HG02884 (cell line): ENCODE measurements around the gene GUCA2B.

ENCODE experiments used
- ATAC-seq: cut with Tn5 transposase; IDR thresholded peaks from one replicate; pipeline ENCODE4 v1.9.1; 2021; ENCODE audit warnings: mild to moderate bottlenecking, moderate library complexity; ENCODE audit not compliant: unreplicated experiment

The GUCA2B gene

GRCh38 chr1:42152907-42153600 lies at the start of gene GUCA2B:
Gene GUCA2B (plus strand): TSS chr1:42153410. CDS start chr1:42153451, 41 bp downstream.
- no peak for ATAC-seq

GRCh38 chr1:42105025-42105424 lies 48.2 kb upstream of the GUCA2B start:
- no peak for ATAC-seq

GRCh38 chr1:42108309-42108708 lies 44.9 kb upstream of the GUCA2B start:
- ATAC-seq: no peak

GRCh38 chr1:42109600-42109999 lies 43.6 kb upstream of the GUCA2B start:
- no peak for ATAC-seq

- ATAC-seq: no peak
These were observed 39.0 kb upstream of the GUCA2B start for GRCh38 chr1:42114229-42114628.

- ATAC-seq: no peak
These were observed 36.0 kb upstream of the GUCA2B start for GRCh38 chr1:42117214-42117613.

- ATAC-seq: no peak
These were observed 35.1 kb upstream of the GUCA2B start for GRCh38 chr1:42118125-42118524.

GRCh38 chr1:42122408-42122807 lies 30.8 kb upstream of the GUCA2B start:
- no peak for ATAC-seq

DNA sequence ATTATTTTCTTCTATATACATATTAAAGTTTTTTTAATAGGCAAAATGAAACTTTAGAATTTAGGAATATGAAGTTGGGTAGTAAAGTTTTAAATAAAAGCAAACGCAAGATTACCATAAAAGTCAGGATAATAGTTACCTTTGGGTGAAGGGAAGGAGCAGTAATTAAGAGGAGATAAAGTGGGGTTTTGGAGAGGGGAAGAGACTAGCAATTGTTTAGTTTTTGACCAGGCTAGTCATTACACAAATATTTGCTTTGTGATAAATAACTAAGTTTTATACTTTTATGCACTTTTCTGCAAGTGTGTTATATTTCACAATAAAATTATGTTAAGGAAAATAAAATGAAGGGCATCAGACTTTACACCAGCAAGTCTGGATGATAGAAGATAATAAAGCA lies 27.7 kb upstream of the GUCA2B start:
- ATAC-seq: no peak

GRCh38 chr1:42127767-42128166 lies 25.4 kb upstream of the GUCA2B start:
- ATAC-seq: no peak

DNA sequence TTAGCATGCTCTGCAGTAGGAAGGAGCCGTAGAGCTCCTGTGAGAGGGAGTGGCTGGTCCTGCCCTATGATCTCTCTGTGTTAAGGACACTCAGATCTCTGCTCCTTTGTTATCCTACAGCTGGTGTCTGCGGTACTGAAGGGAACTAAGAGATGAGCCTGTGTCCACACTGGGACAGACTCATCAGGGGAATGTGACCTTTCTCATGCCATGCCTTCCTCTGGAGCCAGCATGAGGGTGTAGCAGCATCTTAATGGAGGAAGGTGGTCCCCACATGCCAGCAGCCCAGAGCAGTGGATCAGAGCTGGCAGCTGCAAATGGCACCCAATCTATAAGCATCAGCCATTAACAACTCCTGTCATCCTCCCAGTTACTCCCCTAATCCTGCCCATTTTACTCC lies 24.7 kb upstream of the GUCA2B start:
- no peak for ATAC-seq

DNA sequence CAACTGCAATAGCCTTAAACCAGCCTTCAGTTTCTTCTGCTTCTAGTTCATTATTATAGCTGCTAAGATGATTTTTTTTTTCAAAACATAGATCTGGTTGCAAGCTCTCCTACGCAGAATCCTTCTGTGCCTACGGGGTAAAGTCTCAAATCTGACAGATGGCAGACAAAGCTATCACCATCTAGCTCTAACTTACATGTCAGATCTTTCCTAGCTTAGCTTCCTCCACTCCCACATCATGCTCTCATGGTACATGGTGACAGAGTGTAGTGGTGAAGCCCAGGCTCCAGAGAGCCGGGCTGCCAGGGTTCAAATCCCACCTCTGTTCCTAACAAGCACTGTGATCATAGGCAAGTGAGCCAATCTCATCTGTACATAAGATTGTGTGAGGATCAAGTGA lies 24.2 kb upstream of the GUCA2B start:
- no peak for ATAC-seq

- no peak for ATAC-seq
These were observed 23.0 kb upstream of the GUCA2B start for GRCh38 chr1:42130061-42130660.

DNA sequence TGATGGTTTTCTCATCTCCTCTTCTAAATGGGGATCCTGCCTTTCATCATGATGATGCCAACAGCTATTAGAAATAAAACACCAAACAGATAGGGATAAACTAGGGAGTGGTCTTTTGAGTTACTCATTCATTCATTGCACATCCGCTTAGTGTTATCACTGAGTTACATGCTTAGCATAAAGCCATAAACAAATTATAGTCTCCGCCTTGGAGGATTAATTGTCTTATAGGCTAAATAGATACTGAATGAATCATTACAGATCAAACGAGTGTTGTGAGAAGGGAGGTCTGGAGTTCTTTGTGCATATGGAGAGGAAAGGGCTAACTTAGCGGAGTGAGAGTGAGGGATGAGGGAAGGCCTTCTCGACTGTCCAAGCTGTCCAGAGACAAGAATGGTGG lies 19.8 kb upstream of the GUCA2B start:
- ATAC-seq: no peak

- ATAC-seq: no peak
These were observed 19.2 kb upstream of the GUCA2B start for GRCh38 chr1:42133809-42134526.

GRCh38 chr1:42135426-42135825 lies 17.8 kb upstream of the GUCA2B start:
- ATAC-seq: no peak

DNA sequence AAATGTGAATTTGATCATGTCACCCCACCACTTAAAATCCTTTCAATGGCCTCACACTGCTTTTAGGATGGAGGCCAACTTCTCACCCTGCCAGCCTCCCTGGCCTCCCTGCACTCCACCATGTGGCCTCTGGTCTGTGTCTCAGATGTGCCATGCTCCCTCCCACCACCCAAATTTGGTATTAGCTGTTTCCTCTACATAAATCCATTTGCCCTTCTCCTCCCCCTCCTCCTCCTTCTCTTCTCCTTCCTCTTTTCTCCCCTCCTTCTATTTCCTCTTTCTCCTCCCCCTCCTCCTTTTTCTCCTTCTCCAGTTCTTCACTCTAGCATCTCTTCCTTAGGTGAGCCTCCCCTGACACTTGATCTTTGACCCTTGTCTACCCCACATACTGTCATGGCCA lies 16.7 kb upstream of the GUCA2B start:
- ATAC-seq: no peak

DNA sequence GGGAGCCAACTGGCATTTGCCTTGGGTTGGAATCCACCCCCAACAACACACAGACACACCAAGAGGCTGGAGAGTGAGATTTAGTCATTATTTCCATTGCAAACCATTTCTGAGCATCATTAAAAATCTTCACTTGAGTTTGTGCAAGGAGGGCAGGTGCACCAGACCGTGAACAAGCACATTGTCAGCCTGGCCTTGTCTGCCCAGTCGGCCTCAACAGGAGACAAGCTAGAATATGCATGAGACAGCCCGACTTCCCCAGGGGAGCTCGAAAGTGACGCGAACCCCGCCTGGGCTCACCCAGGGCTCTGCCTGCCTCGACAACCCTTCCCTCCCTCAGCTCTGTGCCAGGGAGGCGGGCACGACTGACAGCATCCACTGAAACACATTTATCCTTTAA lies 15.4 kb upstream of the GUCA2B start:
- no peak for ATAC-seq

GRCh38 chr1:42138586-42138985 lies 14.6 kb upstream of the GUCA2B start:
- no peak for ATAC-seq

GRCh38 chr1:42139444-42139843 lies 13.8 kb upstream of the GUCA2B start:
- ATAC-seq: no peak

GRCh38 chr1:42140191-42140590 lies 13.0 kb upstream of the GUCA2B start:
- no peak for ATAC-seq

DNA sequence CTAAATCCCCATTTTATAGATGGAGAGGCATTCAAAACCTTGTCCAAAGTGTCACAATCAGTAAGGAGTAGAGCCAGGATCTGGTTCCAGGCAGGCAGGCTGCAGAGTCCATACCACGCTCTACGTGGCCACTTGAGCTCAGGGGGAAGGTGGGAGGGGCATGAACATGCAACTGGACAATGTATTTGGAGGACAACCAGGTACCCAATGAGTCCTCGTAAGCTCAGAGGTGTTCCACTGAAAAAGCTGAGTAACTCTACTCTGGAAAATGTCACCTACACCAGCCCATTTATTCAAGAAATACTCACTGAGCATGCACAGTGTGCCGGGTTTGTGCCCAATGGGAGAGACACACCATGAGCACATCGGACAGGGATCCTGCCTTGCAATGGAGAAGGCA lies 11.2 kb upstream of the GUCA2B start:
- ATAC-seq: no peak
